NT2/D1 (cell line): Measurements from ENCODE around the gene COL18A1.

Experiments
- SUZ12 ChIP-seq: IDR thresholded peaks from 2 replicates; pipeline ENCODE4 v1.6.1; 2011; ENCODE audit not compliant: insufficient read length, insufficient read depth; ENCODE audit errors: extremely low read depth
- YY1 ChIP-seq: IDR thresholded peaks from 2 replicates; pipeline ENCODE4 v1.6.1; 2011; ENCODE audit not compliant: insufficient read length, insufficient read depth
- ZNF274 ChIP-seq: IDR thresholded peaks from 2 replicates; pipeline ENCODE4 v1.6.1; 2011; ENCODE audit warnings: mild to moderate bottlenecking, low read depth, low read length

DNA sequence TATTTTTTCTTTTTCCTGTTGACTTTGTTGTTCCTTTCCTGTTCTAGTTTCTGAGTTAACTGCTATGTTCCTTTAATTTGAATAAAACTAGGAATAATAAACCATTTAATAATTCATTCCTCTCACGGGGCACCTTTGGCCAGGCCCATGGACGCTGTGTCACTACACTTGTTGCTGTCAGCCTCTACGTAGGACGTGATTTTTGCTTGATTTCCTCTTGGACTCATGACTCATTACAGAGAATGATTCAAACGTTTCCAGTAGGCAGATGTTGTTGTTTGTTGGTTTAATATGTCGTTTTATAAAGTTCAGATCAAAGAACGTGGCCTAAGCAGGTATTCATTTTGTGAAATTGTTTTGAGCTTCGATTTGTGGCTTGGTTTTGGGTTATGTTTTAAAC is 146.4 kb downstream of the COL18A1 start:
- TF ChIP-seq YY1, result no peak
- TF ChIP-seq SUZ12, result no peak
- TF ChIP-seq ZNF274, result no peak
